Naive B cell (primary cell): ENCODE data around the gene CPEB1. TPM values are rescaled to one million over a fixed set of nuclear protein-coding genes. Genes with fewer than 3 reads are reported as not detected.
"Not testable (repeated sequence)": the region's sequence is repeated elsewhere in the genome, so short reads cannot be mapped to it uniquely, and the experiment has no call there.

ENCODE experiments used
- ATAC-seq, 2 donors: fragments of 150-1000 bp; cut with Tn5 transposase; 2 replicates each; pipeline ENCODE4 v1.10.0; 2021; ENCODE audit warnings: low read depth in 2 of 2, mild to moderate bottlenecking in 2 of 2, moderate library complexity in 2 of 2
- DNase-seq: peaks from one replicate; pipeline ENCODE4 v3.0.0; 2022
- H3K27ac Mint-ChIP-seq, 6 donors: one replicate each; pipeline ENCODE4 v1.8.0; 2020 to 2022; ENCODE audit warnings: mild to moderate bottlenecking in 6 of 6, mixed read lengths in 6 of 6, moderate library complexity in 5 of 6, inconsistent platforms in 2 of 6
- H3K27me3 Mint-ChIP-seq, 3 donors: one replicate each; pipeline ENCODE4 v1.8.0; 2021 to 2022; ENCODE audit warnings: mixed read lengths in 3 of 3, mild to moderate bottlenecking in 1 of 3
- H3K36me3 Mint-ChIP-seq, 2 donors: one replicate each; pipeline ENCODE4 v1.8.0; 2020 to 2022; ENCODE audit warnings: mixed read lengths in 2 of 2, inconsistent platforms in 1 of 2, mild to moderate bottlenecking in 1 of 2
- H3K4me1 Mint-ChIP-seq, 3 donors: one replicate each; pipeline ENCODE4 v1.8.0; 2020 to 2022; ENCODE audit warnings: mixed read lengths in 3 of 3, inconsistent platforms in 1 of 3, mild to moderate bottlenecking in 1 of 3, moderate library complexity in 1 of 3
- H3K4me3 Mint-ChIP-seq, 8 donors: one replicate each; pipeline ENCODE4 v1.8.0; 2020 to 2022; ENCODE audit warnings: mild to moderate bottlenecking in 8 of 8, mixed read lengths in 8 of 8, moderate library complexity in 8 of 8, inconsistent platforms in 2 of 8
- H3K9me3 Mint-ChIP-seq, 7 donors: one replicate each; pipeline ENCODE4 v1.8.0; 2020 to 2022; ENCODE audit warnings: mixed read lengths in 7 of 7, mild to moderate bottlenecking in 5 of 7, inconsistent platforms in 2 of 7, moderate library complexity in 1 of 7
- polyA plus RNA-seq, 6 donors: library from polyadenylated mRNA; unstranded; fragments of 300-500 nt; fragmentation: Illumina TruSeq; gene quantifications; one replicate each; pipeline ENCODE4 v1.2.3, GENCODE V29; 2021; ENCODE audit warnings: low read depth in 6 of 6

The CPEB1 gene
- polyA plus RNA-seq, 6 donors from 2014 or later = 0.09 to 0.24 TPM; not detected in 4

DNA sequence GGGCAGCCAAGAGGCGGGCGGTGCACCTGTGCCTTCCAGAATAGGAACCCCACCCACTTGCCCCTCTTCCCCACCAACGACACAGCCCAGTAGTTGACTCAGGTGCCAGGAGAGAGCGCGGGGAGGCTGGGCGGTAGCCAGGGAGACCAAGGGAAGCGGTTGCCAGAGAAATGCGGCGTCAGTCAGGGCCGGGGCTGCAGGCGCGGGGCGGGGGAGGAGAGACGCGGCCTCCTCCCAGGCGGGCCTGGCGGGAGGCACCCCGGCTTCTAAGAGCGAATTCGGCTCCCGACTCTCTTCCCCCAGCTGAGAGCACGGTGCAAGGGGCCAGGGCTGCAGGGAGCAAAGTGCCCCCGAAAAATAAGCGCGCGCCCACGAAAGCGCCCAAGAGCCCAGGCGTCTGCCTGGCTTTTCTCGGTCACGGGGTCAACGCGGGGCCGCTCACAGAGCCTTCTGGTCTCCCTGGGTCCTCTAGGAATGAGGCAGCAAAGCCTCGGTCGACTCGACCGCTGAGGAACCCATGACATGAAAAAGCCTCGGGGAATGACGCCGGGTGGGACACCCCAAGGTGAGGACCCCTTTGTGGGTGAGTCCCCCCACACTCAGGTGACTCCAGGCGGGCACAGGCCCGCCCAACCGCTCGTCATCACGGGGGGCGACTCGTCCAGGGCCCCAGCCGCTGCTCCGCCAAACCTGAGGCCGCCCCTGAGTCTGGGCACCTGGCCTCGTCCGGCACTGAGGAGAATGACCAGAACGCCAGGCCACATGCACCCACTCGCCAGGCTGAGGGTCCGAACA is 716 bp downstream of the CPEB1 start:
- peaks cover 45 to 59% (median 55%) of the 10 kb centered on the region in 3 donors for H3K27me3 Mint-ChIP-seq
- ATAC-seq (no peak), DNase-seq (no peak)
- peaks cover 0 to 4% (median 1%) of the 10 kb centered on the region in 7 donors for H3K9me3 Mint-ChIP-seq
- peak overlapping the region in 2 of 6 donors; percentile 49 to 56 for H3K27ac Mint-ChIP-seq
- peak overlapping the region; percentile 47 to 78 (median 64) for H3K4me3 Mint-ChIP-seq
- peaks cover 0 to 13% (median 13%) of the 10 kb centered on the region in 3 donors for H3K4me1 Mint-ChIP-seq
- no peaks in the 10 kb centered on the region for H3K36me3 Mint-ChIP-seq

DNA sequence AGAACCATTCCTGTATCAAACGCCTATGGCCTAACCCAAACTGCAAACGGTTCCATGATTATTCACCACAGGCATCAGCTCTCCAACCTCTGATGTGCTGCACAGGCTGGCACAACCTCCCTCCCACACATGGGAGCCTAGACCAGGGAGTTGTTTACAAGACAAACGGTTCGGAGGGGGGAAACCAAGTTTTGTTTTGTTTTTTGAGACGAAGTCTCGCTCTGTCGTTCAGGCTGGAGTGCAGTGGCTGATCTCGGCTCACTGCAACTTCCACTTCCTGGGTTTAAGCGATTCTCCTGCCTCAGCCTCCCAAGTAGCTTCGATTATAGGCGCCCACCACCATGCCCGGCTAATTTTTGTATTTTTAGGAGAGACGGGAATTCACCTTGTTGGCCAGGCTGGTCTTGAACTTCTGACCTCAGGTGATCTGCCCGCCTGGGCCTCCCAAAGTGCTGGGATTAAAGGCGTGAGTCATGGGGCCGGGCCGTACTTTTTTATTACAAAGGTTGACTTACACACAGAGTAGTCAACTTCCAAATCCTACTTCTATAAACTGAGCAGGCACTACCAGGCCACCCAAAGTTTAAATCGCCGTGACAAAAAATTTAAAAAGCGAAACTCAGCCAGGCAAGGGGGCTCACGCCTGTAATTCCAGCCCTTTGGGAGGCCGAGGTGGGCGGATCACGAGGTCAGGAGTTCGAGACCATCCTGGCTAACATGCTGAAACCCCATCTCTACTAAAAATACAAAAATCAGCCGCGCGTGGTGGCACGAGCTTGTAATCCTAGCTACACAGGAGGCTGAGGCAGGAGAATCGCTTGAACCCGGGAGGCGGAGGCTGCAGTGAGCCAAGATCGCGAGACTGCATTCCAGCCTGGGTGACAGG is 2.0 kb downstream of the CPEB1 start:
- Mint-ChIP-seq H3K27me3 (peaks cover 50 to 63% (median 61%) of the 10 kb centered on the region in 3 donors), H3K4me3 (peak overlapping the region in 1 of 8 donors; percentile 53)

DNA sequence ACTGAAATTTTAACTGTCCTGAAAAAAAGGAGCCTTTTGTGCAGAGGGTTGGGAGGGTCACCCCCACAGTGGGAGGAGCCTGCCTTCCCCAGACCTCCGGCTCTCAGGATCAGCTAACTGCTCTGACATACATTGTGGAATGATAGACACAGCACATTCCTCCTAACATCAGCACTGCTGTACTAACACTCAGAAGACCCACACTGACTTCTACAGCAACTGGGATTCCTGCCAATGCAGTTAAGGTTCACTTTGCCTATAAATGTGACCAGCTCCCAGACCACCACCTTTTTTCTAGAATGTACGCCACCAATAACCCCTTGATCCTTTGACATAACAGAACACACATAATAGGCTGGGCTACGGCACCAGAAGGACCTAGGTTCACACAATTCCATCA is 3.2 kb downstream of the CPEB1 start:
- DNase-seq = no peak
- ATAC-seq = no peak
- Mint-ChIP-seq H3K27ac (no peak overlapping the region), H3K36me3 (no peaks in the 10 kb centered on the region), H3K9me3 (peaks cover 0 to 4% (median 1%) of the 10 kb centered on the region in 7 donors), H3K27me3 (peaks cover 53 to 65% (median 63%) of the 10 kb centered on the region in 3 donors), H3K4me1 (peaks cover 0 to 13% (median 12%) of the 10 kb centered on the region in 3 donors), H3K4me3 (peak overlapping the region in 1 of 8 donors; percentile 4)

More for the DNA sequence above, 2.0 kb downstream of the CPEB1 start:
- H3K27ac Mint-ChIP-seq, H3K36me3 Mint-ChIP-seq, ATAC-seq, H3K9me3 Mint-ChIP-seq, DNase-seq: not testable (repeated sequence)
- peaks cover 0 to 13% (median 13%) of the 10 kb centered on the region in 3 donors for H3K4me1 Mint-ChIP-seq

DNA sequence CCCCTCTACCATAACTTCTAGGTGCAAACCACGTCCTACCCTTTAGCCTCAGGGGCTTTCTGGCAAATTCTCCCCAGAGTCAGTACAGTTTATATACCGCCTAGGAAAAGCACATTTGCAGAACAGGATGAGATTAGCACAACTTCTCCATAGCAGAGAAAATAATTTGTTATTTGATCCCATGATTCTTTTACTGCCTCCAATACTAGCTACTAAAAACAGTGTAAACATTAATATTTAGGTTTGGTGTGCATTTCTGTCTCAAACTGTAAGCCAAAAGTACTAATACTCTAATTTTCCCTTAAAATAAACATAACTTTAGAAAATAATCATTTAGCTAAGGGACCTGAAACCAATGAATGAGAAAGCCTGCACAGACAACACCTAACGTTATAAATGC is 4.5 kb downstream of the CPEB1 start:
- Mint-ChIP-seq H3K36me3 (no peaks in the 10 kb centered on the region), H3K4me1 (peaks cover 0 to 13% (median 5%) of the 10 kb centered on the region in 3 donors), H3K4me3 (no peak overlapping the region), H3K9me3 (peaks cover 0 to 4% (median 0%) of the 10 kb centered on the region in 7 donors), H3K27ac (no peak overlapping the region), H3K27me3 (peaks cover 49 to 60% (median 56%) of the 10 kb centered on the region in 3 donors)
- no peak for DNase-seq
- ATAC-seq = no peak

DNA sequence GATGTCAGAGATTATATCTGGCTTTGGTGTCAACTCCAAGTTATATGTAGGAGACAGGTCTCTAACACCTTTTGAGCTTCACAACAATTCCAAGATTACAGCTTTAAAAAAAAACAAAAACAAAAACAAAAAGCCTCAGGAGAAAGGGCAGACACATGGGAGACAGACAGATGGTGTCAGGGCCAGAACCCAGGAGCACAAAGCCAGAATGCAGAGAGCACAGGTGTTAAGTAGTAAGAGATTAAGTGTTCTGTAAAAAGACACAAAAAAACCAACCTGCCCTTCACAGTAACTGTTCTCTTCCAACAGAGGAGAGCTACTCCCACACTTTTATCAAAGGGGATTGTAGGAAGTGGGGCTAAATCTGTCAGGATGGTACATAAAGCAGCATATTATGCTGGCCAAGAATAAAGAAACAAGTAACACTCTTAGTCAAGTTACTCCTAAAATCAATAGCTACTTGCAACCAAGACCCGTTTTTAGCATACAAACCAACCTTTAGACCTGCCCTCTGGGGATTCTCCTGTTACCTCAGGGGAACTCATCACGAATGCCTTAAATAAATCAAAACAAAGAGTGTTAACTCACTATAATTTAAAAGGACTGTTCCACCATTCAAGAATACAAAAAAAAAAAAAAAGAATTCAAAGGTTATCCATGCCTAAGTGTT is 5.9 kb downstream of the CPEB1 start:
- DNase-seq (no peak), ATAC-seq (no peak)
- peaks cover 59 to 66% (median 64%) of the 10 kb centered on the region in 3 donors for H3K27me3 Mint-ChIP-seq
- H3K36me3 Mint-ChIP-seq = no peaks in the 10 kb centered on the region
- H3K4me3 Mint-ChIP-seq = no peak overlapping the region
- H3K27ac Mint-ChIP-seq = no peak overlapping the region
- peaks cover 0 to 4% (median under 1%) of the 10 kb centered on the region in 7 donors for H3K9me3 Mint-ChIP-seq
- H3K4me1 Mint-ChIP-seq = peaks cover 0 to 5% (median 4%) of the 10 kb centered on the region in 3 donors

DNA sequence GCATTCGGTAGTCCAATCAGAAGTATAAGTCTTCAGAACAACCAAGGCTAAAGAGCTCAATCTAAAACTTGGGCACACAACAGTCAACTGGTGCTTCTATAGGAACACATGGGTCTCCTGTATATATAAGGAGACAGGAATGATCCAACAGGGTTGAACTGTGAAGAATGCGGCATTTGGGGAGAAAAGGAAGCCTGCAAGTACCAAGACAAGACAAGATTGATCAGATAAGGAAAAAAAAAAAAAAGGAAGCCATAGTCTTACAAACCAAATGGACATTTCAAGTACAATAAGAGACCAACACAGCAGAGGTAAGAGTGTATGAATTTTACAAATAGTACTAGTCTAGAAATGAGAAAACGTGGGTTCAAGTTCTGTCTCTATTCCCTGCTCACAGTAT is 6.5 kb downstream of the CPEB1 start:
- Mint-ChIP-seq H3K27me3 (peaks cover 60 to 67% (median 64%) of the 10 kb centered on the region in 3 donors), H3K27ac (no peak overlapping the region), H3K4me3 (no peak overlapping the region), H3K36me3 (no peaks in the 10 kb centered on the region), H3K4me1 (no peaks in the 10 kb centered on the region), H3K9me3 (peaks cover 0 to 2% (median 0%) of the 10 kb centered on the region in 7 donors)
- DNase-seq (no peak), ATAC-seq (no peak)

DNA sequence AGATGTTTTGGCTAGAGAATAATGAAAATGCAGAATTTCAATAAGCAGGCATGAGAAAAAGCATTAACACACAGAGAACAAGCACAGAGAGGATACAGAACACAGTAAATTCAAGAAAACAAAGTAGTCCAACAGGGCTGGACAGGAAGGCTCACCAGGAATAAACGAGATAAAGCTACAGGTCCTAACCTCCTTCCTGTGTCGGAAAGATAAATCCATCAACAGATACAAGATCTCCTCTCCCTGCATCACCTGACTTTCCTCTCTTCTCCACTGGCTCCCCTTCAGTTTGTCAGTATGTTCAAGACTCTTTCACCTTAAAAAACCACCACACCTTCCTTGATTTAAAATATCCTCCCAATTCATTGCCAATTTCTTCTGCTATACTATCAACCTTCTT is 11.4 kb downstream of the CPEB1 start:
- peaks cover 45 to 49% (median 45%) of the 10 kb centered on the region in 3 donors for H3K27me3 Mint-ChIP-seq
- peaks cover 0 to 2% (median 0%) of the 10 kb centered on the region in 7 donors for H3K9me3 Mint-ChIP-seq
- no peak overlapping the region for H3K4me3 Mint-ChIP-seq
- DNase-seq (no peak), ATAC-seq (no peak)
- no peaks in the 10 kb centered on the region for H3K36me3 Mint-ChIP-seq
- H3K4me1 Mint-ChIP-seq = no peaks in the 10 kb centered on the region
- no peak overlapping the region for H3K27ac Mint-ChIP-seq

DNA sequence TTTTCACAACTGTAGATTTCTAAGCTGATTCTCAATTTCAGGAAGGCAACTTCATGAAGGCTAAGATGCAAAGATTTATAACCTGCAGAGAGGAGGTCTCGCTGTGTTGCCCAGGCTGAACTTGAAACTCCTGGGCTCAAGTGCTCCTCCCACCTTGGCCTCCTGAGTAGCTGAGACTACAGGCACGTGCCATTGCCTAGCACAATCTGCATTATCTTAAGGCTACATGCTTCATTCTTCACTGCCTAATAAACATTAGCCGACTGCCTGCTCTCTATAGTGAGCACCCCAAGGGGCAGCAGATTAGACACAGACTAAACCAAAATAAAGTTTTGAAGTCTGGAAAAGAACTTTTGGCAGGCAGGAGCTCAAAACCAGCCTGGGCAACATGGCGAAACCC is 17.1 kb downstream of the CPEB1 start:
- no peaks in the 10 kb centered on the region for H3K9me3 Mint-ChIP-seq
- H3K27me3 Mint-ChIP-seq = peaks cover 3 to 21% (median 11%) of the 10 kb centered on the region in 3 donors
- H3K4me1 Mint-ChIP-seq = no peaks in the 10 kb centered on the region
- no peak for ATAC-seq
- H3K27ac Mint-ChIP-seq = no peak overlapping the region
- DNase-seq = no peak
- H3K4me3 Mint-ChIP-seq = no peak overlapping the region
- no peaks in the 10 kb centered on the region for H3K36me3 Mint-ChIP-seq

DNA sequence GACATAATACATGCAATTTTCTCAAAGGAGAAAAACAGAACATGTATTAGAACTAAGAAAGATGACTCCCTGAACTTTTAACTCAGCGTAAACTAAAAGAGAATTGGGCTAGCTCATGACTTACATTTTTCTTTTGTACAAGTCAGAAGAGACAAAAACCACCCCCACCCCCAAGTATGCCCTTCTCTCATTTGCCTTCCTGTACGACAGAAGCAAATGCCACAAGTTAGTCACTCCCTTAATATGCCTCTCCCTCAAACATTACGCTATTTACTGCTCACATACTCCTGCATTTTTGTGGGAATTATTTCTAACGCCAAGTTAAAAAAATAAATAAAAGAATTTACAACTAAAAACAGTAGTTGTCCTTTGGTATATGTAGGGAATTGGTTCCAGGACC is 22.0 kb downstream of the CPEB1 start:
- H3K9me3 Mint-ChIP-seq = no peaks in the 10 kb centered on the region
- H3K27ac Mint-ChIP-seq = no peak overlapping the region
- no peaks in the 10 kb centered on the region for H3K36me3 Mint-ChIP-seq
- DNase-seq (no peak), ATAC-seq (no peak)
- no peak overlapping the region for H3K4me3 Mint-ChIP-seq
- H3K27me3 Mint-ChIP-seq = peaks cover 5 to 20% (median 6%) of the 10 kb centered on the region in 3 donors
- no peaks in the 10 kb centered on the region for H3K4me1 Mint-ChIP-seq

DNA sequence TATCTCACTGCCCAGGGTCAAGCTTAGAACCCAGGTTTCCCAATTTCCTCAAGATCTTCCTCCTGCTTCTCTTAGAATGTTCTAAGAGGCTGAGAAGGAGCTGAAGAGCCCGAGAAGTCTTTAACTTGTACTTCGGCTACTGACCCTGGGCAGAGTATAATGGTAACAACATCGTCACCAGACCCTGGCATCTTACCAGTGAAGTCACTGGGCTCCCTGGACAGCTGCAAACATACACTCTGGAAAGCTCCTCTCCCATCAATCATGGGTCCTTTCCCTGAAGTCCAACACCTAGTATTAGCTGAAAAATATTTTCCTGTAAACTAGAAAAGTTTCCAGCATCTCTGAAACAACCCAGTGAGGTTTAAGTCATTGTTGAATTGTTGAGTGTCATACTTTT is 22.7 kb downstream of the CPEB1 start:
- H3K27me3 Mint-ChIP-seq = peaks cover 5 to 20% (median 12%) of the 10 kb centered on the region in 3 donors
- no peak overlapping the region for H3K27ac Mint-ChIP-seq
- H3K36me3 Mint-ChIP-seq = no peaks in the 10 kb centered on the region

DNA sequence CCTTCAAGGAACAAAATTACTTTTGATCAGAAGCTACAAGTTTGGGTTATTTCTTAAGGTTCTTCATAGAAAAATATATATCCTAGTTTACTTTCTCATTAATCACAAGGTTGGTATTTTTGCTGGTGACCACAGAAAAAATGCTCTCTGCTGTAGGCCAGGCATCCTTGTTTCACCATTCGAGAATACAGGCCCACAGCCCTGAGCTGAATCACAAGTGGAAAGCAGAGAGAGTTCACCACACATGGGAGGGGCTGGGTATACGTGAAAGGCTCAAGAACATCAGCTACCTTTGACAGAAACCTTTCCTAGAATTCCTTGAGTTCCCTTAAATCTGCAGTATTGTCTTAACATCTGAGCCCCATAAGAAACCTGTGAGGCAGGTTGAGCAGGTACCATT is 23.2 kb downstream of the CPEB1 start:
- Mint-ChIP-seq H3K27ac (no peak overlapping the region), H3K9me3 (no peaks in the 10 kb centered on the region), H3K27me3 (peaks cover 5 to 20% (median 12%) of the 10 kb centered on the region in 3 donors), H3K36me3 (no peaks in the 10 kb centered on the region), H3K4me1 (no peaks in the 10 kb centered on the region), H3K4me3 (no peak overlapping the region)
- DNase-seq = no peak
- no peak for ATAC-seq

More for the DNA sequence above, 22.7 kb downstream of the CPEB1 start:
- no peaks in the 10 kb centered on the region for H3K9me3 Mint-ChIP-seq
- no peak for DNase-seq
- H3K4me1 Mint-ChIP-seq = no peaks in the 10 kb centered on the region
- no peak for ATAC-seq
- H3K4me3 Mint-ChIP-seq = no peak overlapping the region

DNA sequence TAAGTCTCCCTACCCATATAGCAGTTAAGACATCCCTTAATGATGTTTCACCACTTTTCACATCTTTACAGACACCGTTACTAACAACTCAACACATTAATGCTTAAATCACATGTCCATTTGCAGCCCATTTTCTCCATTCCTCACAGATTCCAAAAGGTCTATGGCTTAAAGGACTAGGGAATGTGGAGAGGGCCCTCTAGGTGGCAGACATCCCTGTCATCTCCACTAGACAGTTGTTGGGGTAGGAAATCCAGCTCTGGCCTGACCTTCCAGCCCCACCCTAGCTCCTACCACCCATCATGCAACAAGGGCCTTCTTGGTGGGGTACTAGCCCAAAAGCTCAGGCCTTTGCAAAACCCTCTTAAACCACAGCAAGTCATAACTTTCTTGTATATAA is 25.2 kb downstream of the CPEB1 start:
- Mint-ChIP-seq H3K27ac (no peak overlapping the region), H3K4me3 (no peak overlapping the region), H3K36me3 (no peaks in the 10 kb centered on the region), H3K27me3 (peaks cover 6 to 20% (median 10%) of the 10 kb centered on the region in 3 donors), H3K4me1 (no peaks in the 10 kb centered on the region), H3K9me3 (no peaks in the 10 kb centered on the region)
- ATAC-seq (no peak), DNase-seq (no peak)

DNA sequence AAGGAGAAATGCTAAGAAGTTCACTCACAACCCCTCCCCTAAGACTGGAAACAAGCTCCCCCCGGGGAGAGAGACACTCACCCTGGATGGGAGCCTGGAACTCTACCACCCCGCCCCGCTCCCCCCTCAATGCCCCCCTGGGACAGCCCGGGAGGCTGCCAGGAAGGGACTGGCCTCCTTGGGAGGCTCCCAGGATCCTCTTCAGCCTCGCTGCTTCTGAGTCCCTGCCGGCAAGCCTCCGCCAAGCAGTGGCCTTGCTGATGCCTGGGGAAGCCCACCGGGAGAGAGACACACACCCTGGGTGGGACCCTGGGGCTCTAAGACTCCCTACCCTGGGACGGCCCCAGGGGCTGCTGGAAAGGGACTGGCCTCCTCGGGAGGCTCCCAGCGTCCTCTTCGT is 33.4 kb downstream of the CPEB1 start:
- Mint-ChIP-seq H3K27me3 (peaks cover 11 to 29% (median 17%) of the 10 kb centered on the region in 3 donors), H3K36me3 (no peaks in the 10 kb centered on the region), H3K4me1 (no peaks in the 10 kb centered on the region), H3K27ac (no peak overlapping the region), H3K4me3 (no peak overlapping the region), H3K9me3 (peaks cover 0 to 1% (median 0%) of the 10 kb centered on the region in 7 donors)
- DNase-seq (no peak), ATAC-seq (no peak)
